ENCODE data around the gene CASS4.
"Not testable (repeated sequence)": the region's sequence is repeated elsewhere in the genome, so short reads cannot be mapped to it uniquely, and the experiment has no call there.

CASS4 gene

DNA sequence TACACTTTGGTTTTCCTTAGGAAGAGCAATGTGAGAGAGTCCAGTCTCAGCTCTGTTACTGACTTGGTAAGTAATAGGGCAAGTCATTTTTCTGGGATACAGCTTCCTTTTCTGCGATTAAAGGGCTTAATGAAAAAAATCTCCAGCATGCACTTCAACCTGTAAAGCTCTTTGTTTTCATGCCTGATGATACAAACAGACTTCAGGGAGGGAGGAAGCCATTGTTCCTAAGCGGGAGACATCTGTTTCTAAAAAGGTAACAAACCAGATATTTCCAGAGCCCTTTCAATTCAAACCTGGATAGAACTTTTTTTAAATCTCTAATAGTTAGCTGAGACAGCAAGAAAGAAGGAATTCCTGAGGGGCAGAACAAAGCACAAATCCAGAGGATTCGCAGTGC, 5.2 kb upstream of the CASS4 start:
- Histone ChIP-seq H3K36me3 (ENCODE audit: control insufficient read depth, insufficient read depth, low read length) (no peaks in the 10 kb centered on the region), H3K9me3 (ENCODE audit: control insufficient read depth, low read length) (no peaks in the 10 kb centered on the region), H2AFZ (no peak overlapping the region), H3K4me2 (ENCODE audit: low read length) (no peak overlapping the region), H3K79me2 (no peaks in the 10 kb centered on the region), H3K4me1 (no peaks in the 10 kb centered on the region), H3K4me3 (ENCODE audit: low read depth, low read length) (no peak overlapping the region), H3K27ac (no peak overlapping the region), H3K9ac (no peak overlapping the region), H3K27me3 (ENCODE audit: control insufficient read depth, insufficient read depth, low read length) (no peaks in the 10 kb centered on the region)
- TF ChIP-seq, protein P1, sequence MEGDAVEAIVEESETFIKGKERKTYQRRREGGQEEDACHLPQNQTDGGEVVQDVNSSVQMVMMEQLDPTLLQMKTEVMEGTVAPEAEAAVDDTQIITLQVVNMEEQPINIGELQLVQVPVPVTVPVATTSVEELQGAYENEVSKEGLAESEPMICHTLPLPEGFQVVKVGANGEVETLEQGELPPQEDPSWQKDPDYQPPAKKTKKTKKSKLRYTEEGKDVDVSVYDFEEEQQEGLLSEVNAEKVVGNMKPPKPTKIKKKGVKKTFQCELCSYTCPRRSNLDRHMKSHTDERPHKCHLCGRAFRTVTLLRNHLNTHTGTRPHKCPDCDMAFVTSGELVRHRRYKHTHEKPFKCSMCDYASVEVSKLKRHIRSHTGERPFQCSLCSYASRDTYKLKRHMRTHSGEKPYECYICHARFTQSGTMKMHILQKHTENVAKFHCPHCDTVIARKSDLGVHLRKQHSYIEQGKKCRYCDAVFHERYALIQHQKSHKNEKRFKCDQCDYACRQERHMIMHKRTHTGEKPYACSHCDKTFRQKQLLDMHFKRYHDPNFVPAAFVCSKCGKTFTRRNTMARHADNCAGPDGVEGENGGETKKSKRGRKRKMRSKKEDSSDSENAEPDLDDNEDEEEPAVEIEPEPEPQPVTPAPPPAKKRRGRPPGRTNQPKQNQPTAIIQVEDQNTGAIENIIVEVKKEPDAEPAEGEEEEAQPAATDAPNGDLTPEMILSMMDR (IDR thresholded peaks at IDR 0.05) = no peak

DNA sequence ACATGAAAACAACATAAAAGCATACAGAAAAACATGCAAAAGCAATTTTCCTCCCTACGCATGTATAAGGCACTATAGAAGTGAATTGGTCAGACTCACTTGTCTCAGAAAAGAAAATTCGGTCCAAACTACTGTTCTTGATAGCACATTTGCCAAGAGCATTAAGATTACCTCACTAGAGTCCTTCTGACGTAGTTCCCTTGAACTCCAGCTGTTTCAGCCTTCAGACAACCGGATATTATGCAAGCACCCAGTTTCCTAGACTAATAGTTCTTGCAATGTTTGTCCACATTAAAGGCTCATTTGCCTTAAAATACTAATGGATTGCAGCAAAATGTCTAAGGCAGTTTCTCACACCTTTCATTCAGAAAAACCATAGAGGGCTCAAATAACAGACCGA, 2.5 kb upstream of the CASS4 start:
- Histone ChIP-seq H2AFZ (no peak overlapping the region), H3K36me3 (ENCODE audit: control insufficient read depth, insufficient read depth, low read length) (no peaks in the 10 kb centered on the region), H3K4me2 (ENCODE audit: low read length) (no peak overlapping the region), H3K9ac (no peak overlapping the region), H3K4me3 (ENCODE audit: low read depth, low read length) (no peak overlapping the region), H3K27ac (no peak overlapping the region), H3K4me1 (no peaks in the 10 kb centered on the region), H3K27me3 (ENCODE audit: control insufficient read depth, insufficient read depth, low read length) (no peaks in the 10 kb centered on the region), H3K79me2 (no peaks in the 10 kb centered on the region), H3K9me3 (ENCODE audit: control insufficient read depth, low read length) (no peaks in the 10 kb centered on the region)
- TF ChIP-seq, protein P1 (IDR thresholded peaks at IDR 0.05) = no peak

DNA sequence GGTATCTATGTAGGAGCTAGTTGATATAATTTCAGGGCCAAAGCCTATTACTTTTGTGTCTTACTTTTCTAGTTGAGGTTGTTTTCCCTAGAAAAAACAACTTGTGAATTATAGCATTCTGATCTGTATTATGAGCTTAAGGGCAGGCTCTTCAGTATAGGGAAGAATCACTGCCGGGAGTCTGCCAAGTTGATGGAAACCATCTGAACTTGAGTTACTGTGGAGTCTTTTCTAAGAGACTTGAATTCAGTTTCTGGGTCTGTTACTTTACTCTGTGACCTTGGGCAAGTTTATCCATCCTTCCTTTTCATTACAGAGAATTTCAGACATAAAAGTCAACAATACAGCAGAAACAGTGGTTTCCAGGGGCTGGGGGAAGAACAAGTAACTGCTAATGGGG, 2.1 kb upstream of the CASS4 start:
- Histone ChIP-seq H3K9ac (no peak overlapping the region), H3K4me1 (no peaks in the 10 kb centered on the region), H3K27me3 (ENCODE audit: control insufficient read depth, insufficient read depth, low read length) (no peaks in the 10 kb centered on the region), H3K4me3 (ENCODE audit: low read depth, low read length) (no peak overlapping the region), H3K36me3 (ENCODE audit: control insufficient read depth, insufficient read depth, low read length) (no peaks in the 10 kb centered on the region), H2AFZ (no peak overlapping the region), H3K9me3 (ENCODE audit: control insufficient read depth, low read length) (no peaks in the 10 kb centered on the region), H3K27ac (no peak overlapping the region), H3K4me2 (ENCODE audit: low read length) (no peak overlapping the region), H3K79me2 (no peaks in the 10 kb centered on the region)
- TF ChIP-seq, protein P1 (IDR thresholded peaks at IDR 0.05) = no peak

DNA sequence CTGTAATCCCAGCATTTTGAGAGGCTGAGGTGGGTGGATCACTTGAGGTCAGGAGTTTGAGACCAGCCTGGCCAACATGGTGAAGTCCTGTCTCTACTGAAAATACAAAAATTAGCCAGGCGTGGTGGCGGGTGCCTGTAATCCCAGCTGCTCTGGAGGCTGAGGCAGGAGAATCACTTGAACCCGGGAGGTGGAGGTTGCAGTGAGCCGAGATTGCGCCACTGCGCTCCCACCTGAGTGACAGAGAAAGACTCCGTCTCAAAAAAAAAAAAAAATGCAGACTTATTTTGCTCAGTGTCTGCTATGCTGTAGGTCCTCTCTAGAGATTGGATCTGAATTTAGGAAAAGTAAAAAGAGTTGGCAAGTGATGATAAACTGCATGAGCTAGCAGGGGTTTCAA, 773 bp upstream of the CASS4 start:
- not testable (repeated sequence) for H3K79me2 ChIP-seq; H3K4me2 ChIP-seq (ENCODE audit: low read length); H3K4me3 ChIP-seq (ENCODE audit: low read depth, low read length); H3K27me3 ChIP-seq (ENCODE audit: control insufficient read depth, insufficient read depth, low read length); H3K4me1 ChIP-seq; H3K9me3 ChIP-seq (ENCODE audit: control insufficient read depth, low read length); H3K9ac ChIP-seq; H3K36me3 ChIP-seq (ENCODE audit: control insufficient read depth, insufficient read depth, low read length); H3K27ac ChIP-seq; H2AFZ ChIP-seq

DNA sequence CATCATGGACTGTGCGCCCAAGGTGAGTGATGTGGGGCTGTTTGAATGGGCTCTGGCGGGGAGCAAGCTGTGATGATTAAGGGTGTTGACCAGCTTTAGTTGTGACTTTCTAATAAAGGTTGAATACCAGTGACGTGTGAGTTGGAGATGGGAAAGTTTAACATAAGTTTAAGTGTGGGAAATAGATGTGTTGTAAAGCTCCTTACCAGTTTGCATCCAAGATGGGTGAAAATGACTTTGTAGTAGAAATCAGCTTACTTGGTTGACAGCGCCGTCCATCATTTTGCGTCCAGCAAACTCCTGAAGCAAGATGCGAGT, 372 bp downstream of the CASS4 start:
- Histone ChIP-seq H3K9ac (no peak overlapping the region), H3K9me3 (ENCODE audit: control insufficient read depth, low read length) (no peaks in the 10 kb centered on the region), H3K27me3 (ENCODE audit: control insufficient read depth, insufficient read depth, low read length) (no peaks in the 10 kb centered on the region), H3K4me2 (ENCODE audit: low read length) (no peak overlapping the region), H3K4me1 (no peaks in the 10 kb centered on the region), H3K79me2 (no peaks in the 10 kb centered on the region), H3K36me3 (ENCODE audit: control insufficient read depth, insufficient read depth, low read length) (no peaks in the 10 kb centered on the region), H3K4me3 (ENCODE audit: low read depth, low read length) (no peak overlapping the region), H2AFZ (no peak overlapping the region), H3K27ac (no peak overlapping the region)
- TF ChIP-seq, protein P1 (IDR thresholded peaks at IDR 0.05) = no peak
